Muscle layer of colon (tissue), 2 donors: Measurements from ENCODE around the gene DLG1.

Experiments used
- H3K27ac ChIP-seq: one replicate; pipeline ENCODE4 v1.7.0; 2013; ENCODE audit warnings: low read depth, mild to moderate bottlenecking, low read length, moderate library complexity
- H3K27me3 ChIP-seq, 2 donors: one replicate each; pipeline ENCODE4 v1.7.0; 2013; ENCODE audit warnings: low read length in 2 of 2, mild to moderate bottlenecking in 2 of 2; ENCODE audit not compliant: insufficient read depth in 2 of 2, control insufficient read depth in 1 of 2
- H3K36me3 ChIP-seq: one replicate; pipeline ENCODE4 v1.7.0; 2013; ENCODE audit warnings: mild to moderate bottlenecking, low read length; ENCODE audit not compliant: insufficient read depth
- H3K4me1 ChIP-seq: one replicate; pipeline ENCODE4 v1.7.0; 2013; ENCODE audit warnings: mild to moderate bottlenecking, low read length; ENCODE audit not compliant: insufficient read depth
- H3K4me3 ChIP-seq, 2 donors: one replicate each; pipeline ENCODE4 v1.7.0; 2013; ENCODE audit warnings: low read length in 2 of 2, low read depth in 1 of 2, mild to moderate bottlenecking in 1 of 2, moderate library complexity in 1 of 2
- H3K9ac ChIP-seq: one replicate; pipeline ENCODE4 v1.7.0; 2013; ENCODE audit warnings: low read length
- H3K9me3 ChIP-seq: one replicate; pipeline ENCODE4 v1.7.0; 2013; ENCODE audit warnings: mild to moderate bottlenecking, low read length
- donor health status: abdominal sarcoma.
- donor health status: Adenocarcinoma of cecum.

The DLG1 gene

GRCh38 chr3:197238842-197239241, 59.6 kb downstream of the DLG1 start:
- Histone ChIP-seq H3K4me3 (no peak overlapping the region), H3K9ac (no peak overlapping the region), H3K27me3 (no peaks in the 10 kb centered on the region), H3K4me1 (no peaks in the 10 kb centered on the region), H3K27ac (no peak overlapping the region), H3K36me3 (peaks cover 7% of the 10 kb centered on the region), H3K9me3 (no peaks in the 10 kb centered on the region)

- Histone ChIP-seq H3K4me3 (no peak overlapping the region), H3K4me1 (no peaks in the 10 kb centered on the region), H3K27ac (no peak overlapping the region), H3K27me3 (no peaks in the 10 kb centered on the region), H3K36me3 (peaks cover 7% of the 10 kb centered on the region), H3K9ac (no peak overlapping the region), H3K9me3 (no peaks in the 10 kb centered on the region)
Observed at GRCh38 chr3:197237897-197238296, 60.5 kb downstream of the DLG1 start.

GRCh38 chr3:197236362-197236761, 62.0 kb downstream of the DLG1 start:
- no peak overlapping the region for H3K27ac ChIP-seq
- H3K9me3 ChIP-seq: no peaks in the 10 kb centered on the region
- peaks cover 7% of the 10 kb centered on the region for H3K36me3 ChIP-seq

GRCh38 chr3:197234947-197235914, 63.2 kb downstream of the DLG1 start:
- no peak overlapping the region for H3K27ac ChIP-seq

More at GRCh38 chr3:197236362-197236761, 62.0 kb downstream of the DLG1 start:
- Histone ChIP-seq H3K4me1 (no peaks in the 10 kb centered on the region), H3K9ac (no peak overlapping the region), H3K4me3 (no peak overlapping the region), H3K27me3 (no peaks in the 10 kb centered on the region)

GRCh38 chr3:197231321-197231720, 67.1 kb downstream of the DLG1 start:
- Histone ChIP-seq H3K27ac (no peak overlapping the region), H3K36me3 (peaks cover 7% of the 10 kb centered on the region), H3K27me3 (no peaks in the 10 kb centered on the region), H3K9me3 (no peaks in the 10 kb centered on the region), H3K9ac (no peak overlapping the region), H3K4me1 (no peaks in the 10 kb centered on the region), H3K4me3 (no peak overlapping the region)

More at GRCh38 chr3:197234947-197235914, 63.2 kb downstream of the DLG1 start:
- Histone ChIP-seq H3K4me1 (no peaks in the 10 kb centered on the region), H3K4me3 (no peak overlapping the region), H3K9ac (no peak overlapping the region), H3K36me3 (peaks cover 7% of the 10 kb centered on the region), H3K9me3 (no peaks in the 10 kb centered on the region), H3K27me3 (no peaks in the 10 kb centered on the region)

- Histone ChIP-seq H3K9me3 (no peaks in the 10 kb centered on the region), H3K4me3 (no peak overlapping the region), H3K4me1 (no peaks in the 10 kb centered on the region), H3K36me3 (no peaks in the 10 kb centered on the region), H3K27me3 (no peaks in the 10 kb centered on the region), H3K9ac (no peak overlapping the region), H3K27ac (no peak overlapping the region)
Observed at GRCh38 chr3:197229836-197230235, 68.6 kb downstream of the DLG1 start.

GRCh38 chr3:197229178-197229577, 69.2 kb downstream of the DLG1 start:
- Histone ChIP-seq H3K4me1 (no peaks in the 10 kb centered on the region), H3K27me3 (no peaks in the 10 kb centered on the region), H3K36me3 (no peaks in the 10 kb centered on the region), H3K4me3 (no peak overlapping the region), H3K27ac (no peak overlapping the region), H3K9ac (no peak overlapping the region), H3K9me3 (no peaks in the 10 kb centered on the region)

- peaks cover 3% of the 10 kb centered on the region for H3K4me1 ChIP-seq
Observed at GRCh38 chr3:197227780-197228574, 70.4 kb downstream of the DLG1 start.

GRCh38 chr3:197226179-197226578, 72.2 kb downstream of the DLG1 start:
- Histone ChIP-seq H3K27ac (no peak overlapping the region), H3K4me3 (no peak overlapping the region), H3K27me3 (no peaks in the 10 kb centered on the region), H3K9ac (no peak overlapping the region), H3K9me3 (no peaks in the 10 kb centered on the region), H3K4me1 (peaks cover 20% of the 10 kb centered on the region), H3K36me3 (no peaks in the 10 kb centered on the region)

More at GRCh38 chr3:197227780-197228574, 70.4 kb downstream of the DLG1 start:
- H3K36me3 ChIP-seq: no peaks in the 10 kb centered on the region
- no peak overlapping the region for H3K9ac ChIP-seq
- no peaks in the 10 kb centered on the region for H3K9me3 ChIP-seq
- H3K27me3 ChIP-seq: no peaks in the 10 kb centered on the region
- no peak overlapping the region for H3K27ac ChIP-seq
- no peak overlapping the region for H3K4me3 ChIP-seq

- Histone ChIP-seq H3K36me3 (no peaks in the 10 kb centered on the region), H3K27ac (no peak overlapping the region), H3K9ac (no peak overlapping the region), H3K27me3 (no peaks in the 10 kb centered on the region), H3K4me1 (peaks cover 20% of the 10 kb centered on the region), H3K9me3 (no peaks in the 10 kb centered on the region), H3K4me3 (no peak overlapping the region)
Observed at GRCh38 chr3:197225579-197225978, 72.8 kb downstream of the DLG1 start.

- no peak overlapping the region for H3K4me3 ChIP-seq
- no peaks in the 10 kb centered on the region for H3K36me3 ChIP-seq
- no peaks in the 10 kb centered on the region for H3K9me3 ChIP-seq
- no peak overlapping the region for H3K9ac ChIP-seq
- no peaks in the 10 kb centered on the region for H3K27me3 ChIP-seq
- H3K27ac ChIP-seq: no peak overlapping the region
- H3K4me1 ChIP-seq: peaks cover 24% of the 10 kb centered on the region
Observed at GRCh38 chr3:197224034-197224444, 74.4 kb downstream of the DLG1 start.
